OCI-LY1 (cell line): ENCODE data around the gene DPM3.

ENCODE experiments used
- H2AFZ ChIP-seq: fragments of 200-600 bp; sonication (generic), shearing (Covaris generic); 2 replicates; pipeline ENCODE4 v1.6.0; 2014; ENCODE audit warnings: antibody characterized with exemption, mild to moderate bottlenecking, low read length
- H3F3A ChIP-seq: fragments of 200-600 bp; sonication (generic), shearing (Covaris generic); 2 replicates; pipeline ENCODE4 v1.6.0; 2014; ENCODE audit warnings: mild to moderate bottlenecking, antibody characterized with exemption, low read length, moderate library complexity; ENCODE audit not compliant: insufficient read depth
- H3K27ac ChIP-seq: fragments of 200-600 bp; sonication (generic); 2 replicates; pipeline ENCODE4 v1.5.1; 2014; ENCODE audit warnings: low read length, mixed run types, mild to moderate bottlenecking, low read depth; ENCODE audit not compliant: poor library complexity, severe bottlenecking
- H3K27me3 ChIP-seq: fragments of 200-600 bp; sonication (generic); 2 replicates; pipeline ENCODE4 v1.6.0; 2014; ENCODE audit warnings: antibody characterized with exemption, mild to moderate bottlenecking, low read length, moderate library complexity; ENCODE audit not compliant: insufficient read depth
- H3K36me3 ChIP-seq: fragments of 200-600 bp; sonication (generic); 2 replicates; pipeline ENCODE4 v1.6.1; 2014; ENCODE audit warnings: mild to moderate bottlenecking, antibody characterized with exemption, low read length, moderate library complexity, mixed read lengths; ENCODE audit not compliant: insufficient read depth
- H3K4me1 ChIP-seq: fragments of 200-600 bp; sonication (generic); 2 replicates; pipeline ENCODE4 v1.5.1; 2014; ENCODE audit warnings: mild to moderate bottlenecking, low read length, moderate library complexity; ENCODE audit not compliant: insufficient read depth, severe bottlenecking
- H3K4me2 ChIP-seq: fragments of 200-600 bp; sonication (generic), shearing (Covaris generic); 2 replicates; pipeline ENCODE4 v1.6.1; 2014; ENCODE audit warnings: low read length
- H3K4me3 ChIP-seq: fragments of 200-600 bp; sonication (generic); 2 replicates; pipeline ENCODE4 v1.5.1; 2014; ENCODE audit warnings: low read length, low read depth, mild to moderate bottlenecking, mixed read lengths; ENCODE audit not compliant: poor library complexity, severe bottlenecking
- H3K79me2 ChIP-seq: fragments of 200-600 bp; shearing (Covaris generic); 2 replicates; pipeline ENCODE4 v1.6.1; 2016; ENCODE audit warnings: mixed run types, low read length, mixed read lengths; ENCODE audit not compliant: insufficient read depth
- H3K9ac ChIP-seq: fragments of 200-600 bp; sonication (generic), shearing (Covaris generic); 2 replicates; pipeline ENCODE4 v1.6.1; 2014; ENCODE audit warnings: mild to moderate bottlenecking, low read length, mixed read lengths
- H3K9me2 ChIP-seq: fragments of 200-600 bp; sonication (generic), shearing (Covaris generic); 2 replicates; pipeline ENCODE4 v1.6.1; 2014; ENCODE audit warnings: low read depth, mild to moderate bottlenecking, low read length, mixed read lengths
- H3K9me3 ChIP-seq: fragments of 200-600 bp; shearing (Covaris generic); 2 replicates; pipeline ENCODE4 v1.6.1; 2014; ENCODE audit warnings: low read length, mixed read lengths
- H4K20me1 ChIP-seq: fragments of 200-600 bp; sonication (generic), shearing (Covaris generic); 2 replicates; pipeline ENCODE4 v1.6.0; 2016; ENCODE audit warnings: mild to moderate bottlenecking, low read length; ENCODE audit not compliant: insufficient read depth
- EZH2 ChIP-seq: fragments of 200-600 bp; sonication (generic), shearing (Covaris generic); IDR thresholded peaks from 2 replicates; pipeline ENCODE4 v1.8.0; 2017; ENCODE audit warnings: borderline replicate concordance, mixed run types, mild to moderate bottlenecking, antibody characterized with exemption, low read length, moderate library complexity, mixed read lengths
- TF ChIP-seq, protein P1 (sequence below): fragments of 200-600 bp; sonication (generic), shearing (Covaris generic); IDR thresholded peaks from 2 replicates; pipeline ENCODE4 v1.5.1; 2017; ENCODE audit warnings: mild to moderate bottlenecking, antibody characterized with exemption, low read length, moderate library complexity, mixed read lengths

DPM3 gene

DNA sequence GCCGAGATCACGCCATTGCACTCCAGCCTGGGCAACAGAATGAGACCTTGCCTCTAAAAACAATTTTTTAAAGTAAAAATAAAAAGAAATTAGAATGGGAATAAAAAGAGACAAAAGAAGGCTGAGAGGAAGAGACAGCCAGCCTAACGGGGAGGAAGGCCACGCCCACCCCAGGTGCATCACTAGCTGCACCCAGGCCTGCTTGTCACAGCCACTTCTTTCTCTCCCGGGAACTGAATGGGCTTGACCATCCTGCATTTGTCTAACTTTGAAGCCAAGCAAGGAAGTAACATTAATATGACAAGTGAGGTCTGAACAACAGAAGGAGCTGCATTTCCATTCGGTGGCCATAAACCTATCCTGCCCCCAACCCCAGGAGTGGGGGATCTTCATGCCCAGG is 33.5 kb downstream of the DPM3 start:
- H3F3A ChIP-seq, result no peaks in the 10 kb centered on the region
- H3K27me3 ChIP-seq, result no peaks in the 10 kb centered on the region; the same call in none of the 2 replicates
- no peak overlapping the region for H3K9ac ChIP-seq
- TF ChIP-seq, protein P1, sequence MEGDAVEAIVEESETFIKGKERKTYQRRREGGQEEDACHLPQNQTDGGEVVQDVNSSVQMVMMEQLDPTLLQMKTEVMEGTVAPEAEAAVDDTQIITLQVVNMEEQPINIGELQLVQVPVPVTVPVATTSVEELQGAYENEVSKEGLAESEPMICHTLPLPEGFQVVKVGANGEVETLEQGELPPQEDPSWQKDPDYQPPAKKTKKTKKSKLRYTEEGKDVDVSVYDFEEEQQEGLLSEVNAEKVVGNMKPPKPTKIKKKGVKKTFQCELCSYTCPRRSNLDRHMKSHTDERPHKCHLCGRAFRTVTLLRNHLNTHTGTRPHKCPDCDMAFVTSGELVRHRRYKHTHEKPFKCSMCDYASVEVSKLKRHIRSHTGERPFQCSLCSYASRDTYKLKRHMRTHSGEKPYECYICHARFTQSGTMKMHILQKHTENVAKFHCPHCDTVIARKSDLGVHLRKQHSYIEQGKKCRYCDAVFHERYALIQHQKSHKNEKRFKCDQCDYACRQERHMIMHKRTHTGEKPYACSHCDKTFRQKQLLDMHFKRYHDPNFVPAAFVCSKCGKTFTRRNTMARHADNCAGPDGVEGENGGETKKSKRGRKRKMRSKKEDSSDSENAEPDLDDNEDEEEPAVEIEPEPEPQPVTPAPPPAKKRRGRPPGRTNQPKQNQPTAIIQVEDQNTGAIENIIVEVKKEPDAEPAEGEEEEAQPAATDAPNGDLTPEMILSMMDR, result no peak
- TF ChIP-seq EZH2, result no peak
- no peaks in the 10 kb centered on the region for H3K9me2 ChIP-seq
- H3K4me1 ChIP-seq, result no peaks in the 10 kb centered on the region
- no peak overlapping the region for H3K4me3 ChIP-seq
- H4K20me1 ChIP-seq, result no peaks in the 10 kb centered on the region
- no peaks in the 10 kb centered on the region for H3K79me2 ChIP-seq
- no peaks in the 10 kb centered on the region for H3K9me3 ChIP-seq
- H3K4me2 ChIP-seq, result no peak overlapping the region
- no peak overlapping the region for H3K27ac ChIP-seq
- no peak overlapping the region for H2AFZ ChIP-seq
- no peaks in the 10 kb centered on the region for H3K36me3 ChIP-seq

DNA sequence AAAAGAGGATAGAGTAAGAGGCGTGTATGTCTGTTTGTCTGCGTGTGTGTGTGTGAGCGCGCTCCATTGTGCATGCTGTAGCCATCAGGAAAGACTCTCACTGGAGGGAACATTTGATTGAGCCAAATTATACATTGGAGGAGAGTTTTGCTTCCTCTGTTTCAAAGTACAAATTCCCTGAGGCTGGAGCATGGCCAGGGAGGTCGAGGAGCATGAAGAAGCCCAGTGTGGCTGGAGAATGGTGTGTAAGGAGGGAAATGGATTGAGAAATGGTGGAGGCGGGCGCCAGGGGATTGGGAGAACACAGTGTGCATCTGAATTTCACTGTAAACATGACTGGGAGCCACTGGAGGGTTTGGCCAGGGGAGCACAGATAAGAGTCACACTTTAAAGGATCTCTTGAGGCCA is 34.7 kb downstream of the DPM3 start:
- Histone ChIP-seq H2AFZ (no peak overlapping the region), H3K4me3 (no peak overlapping the region), H3K9me2 (no peaks in the 10 kb centered on the region), H3K27me3 (peaks cover 4% of the 10 kb centered on the region), H3K4me1 (no peaks in the 10 kb centered on the region), H3F3A (no peaks in the 10 kb centered on the region), H4K20me1 (no peaks in the 10 kb centered on the region), H3K27ac (no peak overlapping the region), H3K9ac (no peak overlapping the region), H3K9me3 (no peaks in the 10 kb centered on the region), H3K79me2 (no peaks in the 10 kb centered on the region), H3K36me3 (no peaks in the 10 kb centered on the region), H3K4me2 (no peak overlapping the region)
- TF ChIP-seq, protein P1, result no peak
- TF ChIP-seq EZH2, result no peak

DNA sequence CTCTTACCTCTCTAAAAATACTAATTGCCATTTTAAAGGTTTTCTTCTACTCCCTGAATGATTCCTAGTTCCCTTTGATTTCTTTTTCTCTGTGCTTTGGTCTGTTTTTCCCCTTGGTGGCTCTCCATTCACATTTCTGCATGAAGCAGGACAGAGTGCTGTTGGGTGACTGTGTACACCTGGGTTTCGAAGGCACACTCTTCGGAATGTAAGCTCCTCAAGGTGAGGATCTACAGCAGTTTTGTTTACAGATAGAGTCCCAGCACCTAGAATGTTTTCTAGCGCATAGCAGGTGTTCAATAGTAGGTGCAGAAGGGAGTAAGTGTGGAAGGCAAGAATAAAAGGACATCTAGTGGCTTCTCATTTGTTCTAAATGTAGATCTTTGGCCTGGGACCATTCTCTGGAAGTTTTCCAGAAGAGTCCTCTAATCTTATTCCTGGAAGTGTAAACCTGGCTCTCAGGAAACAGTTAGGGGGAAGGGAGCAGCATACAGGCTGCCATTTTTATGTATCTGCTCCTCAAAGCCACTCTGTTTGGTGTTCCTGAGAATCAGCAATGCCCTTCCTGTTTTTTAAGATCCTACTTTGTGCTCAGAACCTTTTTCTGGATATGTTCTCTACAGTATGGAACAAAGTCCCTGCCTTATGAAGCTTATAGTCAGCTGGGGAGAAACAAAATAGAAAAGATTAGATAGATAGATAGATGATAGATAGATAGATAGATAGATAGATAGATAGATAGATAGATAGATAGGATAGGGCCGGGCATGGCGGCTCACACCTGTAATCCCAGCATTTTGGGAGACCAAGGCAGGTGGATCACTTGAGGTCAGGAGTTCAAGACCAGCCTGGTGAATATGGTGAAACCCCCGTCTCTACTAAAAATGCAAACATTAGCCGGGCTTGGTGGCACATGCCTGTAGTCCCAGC is 35.5 kb downstream of the DPM3 start:
- Histone ChIP-seq H3K9me2 (no peaks in the 10 kb centered on the region), H3K4me1 (no peaks in the 10 kb centered on the region), H4K20me1 (no peaks in the 10 kb centered on the region), H3K79me2 (no peaks in the 10 kb centered on the region), H3K36me3 (no peaks in the 10 kb centered on the region), H2AFZ (no peak overlapping the region), H3K27ac (no peak overlapping the region), H3K4me3 (no peak overlapping the region), H3K9me3 (no peaks in the 10 kb centered on the region), H3K27me3 (peaks cover 4% of the 10 kb centered on the region), H3K4me2 (no peak overlapping the region), H3K9ac (no peak overlapping the region), H3F3A (no peaks in the 10 kb centered on the region)
- TF ChIP-seq, protein P1, result no peak
- no peak for TF ChIP-seq EZH2
